Activated CD8-positive, alpha-beta memory T cell treated with anti-CD3 and anti-CD28 coated beads, Interleukin-2, amount 50 U/mL, for 24 hours (primary cell): Measurements from ENCODE around the gene MCM3AP.
A peak's percentile ranks its signal among the peaks of the same experiment; 100 is the strongest.
"Not testable (repeated sequence)": the region's sequence is repeated elsewhere in the genome, so short reads cannot be mapped to it uniquely, and the experiment has no call there.

Source experiments
- DNase-seq: peaks from one replicate; pipeline ENCODE4 v3.0.0-alpha.2; 2020; ENCODE audit errors: extremely low read depth

The MCM3AP gene

DNA sequence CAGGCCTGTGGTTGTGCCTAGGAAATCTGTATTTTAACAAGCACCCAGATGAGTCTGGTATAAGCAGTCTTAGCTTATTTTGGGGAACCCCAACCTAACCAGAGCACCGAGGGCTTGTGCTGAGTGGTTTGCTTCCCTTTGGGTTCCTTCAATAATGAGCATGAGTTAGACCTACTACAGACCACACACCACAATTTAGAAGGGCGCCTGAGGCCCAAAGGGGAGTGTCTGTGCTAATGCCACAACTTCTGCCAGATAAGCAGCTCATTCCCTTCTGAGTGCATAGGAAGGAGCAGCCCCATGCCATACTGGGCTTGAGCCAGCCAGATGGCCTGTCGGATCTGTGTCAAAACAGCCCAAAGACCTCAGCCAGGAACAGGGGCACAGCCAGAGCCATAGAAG is 41.5 kb downstream of the MCM3AP start:
- DNase-seq = no peak

DNA sequence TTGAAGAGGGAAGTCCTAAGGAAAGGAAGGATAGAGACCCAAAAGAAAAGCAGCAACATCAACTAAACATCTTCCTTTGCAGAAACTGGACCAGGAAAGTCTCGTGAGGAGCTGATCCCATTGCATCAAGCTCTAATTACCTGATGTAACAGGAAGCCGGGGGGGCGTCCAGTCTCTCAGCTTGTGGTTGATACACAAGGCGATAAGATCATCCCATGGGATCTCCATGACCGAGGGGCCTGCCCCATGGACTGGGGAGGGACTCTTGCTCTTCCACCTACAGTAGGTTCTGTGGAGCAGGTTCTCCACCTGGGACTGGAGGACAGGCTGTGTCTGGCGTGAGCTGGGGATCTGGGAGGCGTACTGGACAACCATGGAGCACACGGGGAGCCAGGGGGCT is 42.1 kb downstream of the MCM3AP start:
- DNase-seq = no peak

DNA sequence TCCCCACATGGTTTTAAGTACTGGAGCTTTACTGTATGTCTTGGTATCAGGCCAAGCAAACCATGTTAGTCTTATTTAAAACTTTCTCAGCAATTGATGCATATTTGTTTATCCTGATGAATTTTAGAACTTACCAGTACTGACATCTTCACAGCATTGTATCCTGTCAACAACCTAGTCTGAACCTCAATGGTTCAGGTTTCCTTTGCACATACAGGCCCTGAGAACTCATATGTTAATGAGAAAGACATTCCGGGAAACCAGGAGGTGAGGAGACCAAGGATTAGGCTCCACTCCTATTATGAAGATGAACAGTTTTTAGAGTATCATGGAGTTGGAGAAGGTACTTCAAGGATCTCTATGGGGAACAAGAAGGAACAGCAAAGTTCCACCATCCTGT is 43.8 kb downstream of the MCM3AP start:
- not testable (repeated sequence) for DNase-seq

- no peak for DNase-seq
Measured at GRCh38 chr21:46239817-46240325, 45.5 kb downstream of the MCM3AP start.

- no peak for DNase-seq
Measured at GRCh38 chr21:46237474-46237873, 47.9 kb downstream of the MCM3AP start.

GRCh38 chr21:46234436-46234950 is 50.9 kb downstream of the MCM3AP start:
- DNase-seq = no peak

DNA sequence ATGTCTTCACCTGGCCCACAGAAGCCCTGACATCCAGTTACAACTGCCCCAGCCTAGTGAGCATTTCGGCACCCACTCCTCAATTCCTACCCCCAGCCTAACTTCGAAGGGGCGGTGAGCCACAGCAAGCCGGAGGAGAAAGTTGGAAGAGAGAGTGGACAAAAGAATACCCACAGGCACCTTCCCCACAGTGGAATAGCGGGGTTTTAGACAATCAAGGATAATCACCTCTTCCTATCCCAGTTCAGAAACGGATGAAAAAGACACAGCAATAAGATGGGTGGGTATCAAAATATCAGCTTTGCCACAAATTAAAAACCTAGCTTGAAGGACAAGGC is 55.5 kb downstream of the MCM3AP start:
- no peak for DNase-seq

GRCh38 chr21:46229133-46229922 is 56.1 kb downstream of the MCM3AP start:
- DNase-seq = no peak

DNA sequence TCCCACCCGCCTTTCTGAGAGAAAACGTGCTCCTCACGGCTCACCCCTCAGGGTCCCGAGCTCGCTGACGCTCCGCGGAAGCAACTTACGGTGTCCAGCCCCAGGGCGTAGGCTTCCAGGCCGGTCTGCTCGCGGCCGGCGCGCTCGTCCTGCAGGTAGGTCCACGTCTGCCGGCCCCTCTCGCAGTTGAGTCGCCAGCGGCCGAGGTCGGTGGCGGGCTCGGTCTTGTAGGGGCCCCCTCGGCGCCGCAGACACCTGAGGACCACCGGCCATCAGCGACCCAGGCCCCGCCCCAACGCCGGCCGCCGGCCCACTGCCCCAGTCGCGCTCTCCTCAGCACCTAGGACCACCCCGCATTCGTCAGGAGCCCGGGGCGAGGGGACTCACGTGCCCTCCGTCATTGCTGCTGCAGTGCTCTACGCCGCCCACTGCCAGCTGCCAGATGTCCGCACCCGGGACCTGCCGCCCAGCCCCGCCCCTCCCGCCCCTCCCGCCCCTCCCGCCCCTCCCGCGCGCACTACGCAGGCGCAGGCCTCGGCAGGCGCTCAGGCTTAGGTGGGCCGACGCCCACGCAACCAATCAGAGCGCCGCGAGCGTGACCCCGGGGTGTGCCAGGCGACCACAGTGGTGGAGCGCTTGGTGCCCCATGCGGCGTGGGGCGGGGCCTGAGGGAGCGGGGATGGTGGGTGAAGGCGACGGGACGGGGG is 56.9 kb downstream of the MCM3AP start, which contains the start of gene LSS:
Gene LSS (minus strand): TSS at position 430 of the 707 bp plus-strand sequence. CDS start 29 bp downstream, at position 401.
- peak; percentile 89 for DNase-seq

- no peak for DNase-seq
Measured at GRCh38 chr21:46227811-46228344, 57.5 kb downstream of the MCM3AP start.

DNA sequence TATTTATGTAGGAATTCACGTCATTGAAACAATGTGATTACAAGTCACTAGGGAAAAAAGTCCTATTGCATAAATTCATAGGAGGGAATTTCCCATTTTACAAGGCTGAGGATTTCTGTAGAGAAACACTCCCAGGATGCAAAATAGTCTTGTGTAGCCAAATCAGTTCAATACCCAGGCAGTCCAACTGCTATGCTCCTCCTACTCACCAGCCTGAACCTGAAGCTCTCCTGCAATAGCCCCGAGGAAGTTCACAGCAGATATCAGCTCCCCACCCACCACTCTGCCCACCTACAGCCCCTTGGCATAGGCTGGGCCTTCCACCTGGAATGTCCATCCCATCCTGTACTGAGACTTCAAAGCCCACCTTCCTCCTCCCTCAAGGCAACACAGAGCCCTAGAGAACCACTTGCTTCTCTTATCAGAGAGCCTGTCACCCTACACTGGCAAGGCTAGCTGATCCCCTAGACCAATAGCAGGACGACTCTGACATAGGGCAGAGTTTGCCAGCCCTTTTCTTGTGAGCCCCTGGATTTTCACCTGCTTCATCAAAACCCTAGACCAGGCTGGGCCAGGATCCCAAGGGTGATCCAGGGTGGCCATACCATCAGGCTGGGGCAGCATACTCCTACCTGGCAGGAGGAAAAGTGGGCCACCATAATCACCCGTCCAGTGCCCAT is 58.4 kb downstream of the MCM3AP start:
- no peak for DNase-seq

- no peak for DNase-seq
Measured at GRCh38 chr21:46226146-46226545, 59.3 kb downstream of the MCM3AP start.

GRCh38 chr21:46223661-46224060 is 61.8 kb downstream of the MCM3AP start:
- not testable (repeated sequence) for DNase-seq

GRCh38 chr21:46223217-46223616 is 62.2 kb downstream of the MCM3AP start:
- no peak for DNase-seq

- DNase-seq = no peak
Measured at GRCh38 chr21:46222436-46223116, 62.8 kb downstream of the MCM3AP start.

- DNase-seq = no peak
Measured at GRCh38 chr21:46221664-46222435, 63.6 kb downstream of the MCM3AP start.

DNA sequence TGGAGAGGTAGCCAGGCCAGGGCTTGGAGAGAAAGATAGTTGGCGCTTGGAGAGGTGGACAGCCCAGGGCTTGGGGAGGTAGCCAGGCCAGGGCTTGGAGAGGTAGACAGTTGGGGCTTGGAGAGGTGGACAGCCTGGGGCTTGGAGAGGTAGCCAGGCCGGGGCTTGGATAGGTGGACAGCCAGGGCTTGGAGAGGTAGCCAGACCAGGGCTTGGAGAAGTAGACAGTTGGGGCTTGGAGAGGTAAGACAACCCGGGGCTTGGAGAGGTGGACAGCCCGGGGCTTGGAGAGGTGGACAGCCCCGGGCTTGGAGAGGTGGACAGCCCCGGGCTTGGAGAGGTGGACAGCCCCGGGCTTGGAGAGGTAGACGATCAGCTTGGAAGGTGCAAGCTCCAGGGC is 64.6 kb downstream of the MCM3AP start:
- no peak for DNase-seq

DNA sequence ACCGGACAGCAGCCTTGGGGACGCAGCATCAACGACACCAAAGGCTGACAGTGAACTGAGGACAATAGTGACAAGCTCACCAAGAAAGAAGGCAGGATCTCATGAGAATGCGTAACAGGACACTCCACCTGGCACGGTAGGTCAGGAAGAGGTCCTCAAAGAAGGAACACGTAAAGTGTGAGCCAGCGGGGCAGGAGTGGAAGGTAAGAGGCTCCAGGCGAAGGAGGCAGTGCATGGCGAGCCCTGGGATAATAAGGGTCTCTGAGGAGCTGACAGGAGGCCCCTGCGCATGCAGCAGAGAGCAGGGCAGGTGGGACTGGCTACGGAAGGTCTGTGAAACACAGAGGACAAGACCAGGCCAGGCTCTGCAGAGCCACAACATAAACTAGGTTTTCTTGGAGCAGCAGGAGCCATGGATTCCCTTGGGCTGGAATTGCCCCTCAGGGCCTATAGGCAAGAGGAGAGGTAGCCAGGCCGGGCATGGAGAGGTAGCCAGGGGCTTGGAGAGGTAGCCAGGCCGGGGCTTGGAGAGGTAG is 65.1 kb downstream of the MCM3AP start:
- DNase-seq = no peak

DNA sequence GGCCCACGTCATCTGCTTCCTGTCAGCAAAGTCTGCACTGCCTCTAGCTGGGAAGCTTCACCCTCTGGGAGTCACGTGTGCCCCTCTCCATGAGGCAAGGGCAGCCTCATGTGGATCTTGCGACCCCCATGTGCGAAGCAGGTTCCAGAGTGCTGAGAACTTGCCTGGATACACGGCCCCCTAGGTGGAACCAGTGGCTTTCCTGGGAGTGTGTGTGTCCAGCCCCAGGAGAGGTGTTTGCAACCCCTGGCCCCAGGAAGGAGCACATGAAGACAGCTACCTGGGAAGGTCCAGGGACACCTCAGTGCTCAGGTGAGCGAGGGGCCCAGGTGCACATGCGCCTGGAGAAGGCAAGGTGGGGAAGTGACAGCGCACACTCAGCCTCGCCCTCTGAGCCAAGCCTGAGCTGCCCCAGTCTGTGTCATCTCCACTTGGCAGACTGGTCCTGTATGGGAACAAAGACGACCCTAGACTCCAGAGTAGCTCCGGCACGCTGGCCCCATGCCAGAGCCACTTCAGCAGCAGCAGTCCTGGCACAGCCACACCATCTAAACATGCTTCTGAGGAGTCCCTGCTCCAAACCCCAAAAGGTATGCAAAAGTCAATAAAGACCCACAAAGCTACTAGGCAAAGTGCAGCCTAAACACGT is 65.7 kb downstream of the MCM3AP start:
- DNase-seq = no peak
